PFSK-1 (cell line): Measurements from ENCODE around the gene MT1A.

Experiments used
- FOXP2 ChIP-seq: optimal IDR thresholded peaks from 2 replicates; pipeline ENCODE3; 2011; ENCODE audit warnings: borderline replicate concordance, control low read depth, inconsistent platforms; ENCODE audit not compliant: insufficient read depth; ENCODE audit errors: extremely low read length, extremely low read depth
- POLR2AphosphoS5 ChIP-seq: IDR thresholded peaks from 2 replicates; pipeline ENCODE4 v1.6.1; 2012; ENCODE audit warnings: low read depth, mild to moderate bottlenecking, control low read depth, low read length, moderate library complexity
- SIN3A ChIP-seq: IDR thresholded peaks from 2 replicates; pipeline ENCODE4 v1.6.1; 2012; ENCODE audit warnings: mild to moderate bottlenecking, low read length, moderate library complexity, borderline replicate concordance; ENCODE audit not compliant: insufficient read depth
- TAF1 ChIP-seq: IDR thresholded peaks from 2 replicates; pipeline ENCODE4 v1.6.1; 2012; ENCODE audit warnings: low read length, control low read depth, borderline replicate concordance; ENCODE audit not compliant: insufficient read depth
- TF ChIP-seq, protein P1 (sequence below), 2 experiments: IDR thresholded peaks; 2 replicates each; pipeline versions ENCODE4 v1.6.1 to v1.8.0; 2011 to 2012; ENCODE audit warnings: low read depth in 2 of 2, low read length in 2 of 2, control low read depth in 1 of 2, inconsistent platforms in 1 of 2, mild to moderate bottlenecking in 1 of 2, moderate library complexity in 1 of 2; ENCODE audit not compliant: insufficient read depth in 1 of 2

MT1A gene

DNA sequence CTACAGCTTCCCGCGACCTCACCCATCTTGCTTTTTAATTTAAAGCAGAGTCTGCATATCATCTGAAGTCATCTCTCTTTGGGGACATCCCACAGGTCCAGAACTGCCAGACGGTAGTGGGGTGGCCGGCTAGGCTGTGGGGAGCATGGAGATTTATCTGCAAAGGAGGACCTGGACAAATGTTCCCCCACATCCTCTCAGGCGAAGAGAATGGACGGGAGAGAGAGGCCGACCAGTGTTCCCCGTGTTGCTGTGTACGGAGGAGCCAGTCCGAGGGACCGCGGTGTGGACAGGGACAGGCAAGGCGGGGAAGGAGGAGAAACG is 6.7 kb upstream of the MT1A start:
- TF ChIP-seq POLR2AphosphoS5 (no peak), FOXP2 (no peak), TAF1 (no peak), SIN3A (no peak)
- TF ChIP-seq, protein P1, sequence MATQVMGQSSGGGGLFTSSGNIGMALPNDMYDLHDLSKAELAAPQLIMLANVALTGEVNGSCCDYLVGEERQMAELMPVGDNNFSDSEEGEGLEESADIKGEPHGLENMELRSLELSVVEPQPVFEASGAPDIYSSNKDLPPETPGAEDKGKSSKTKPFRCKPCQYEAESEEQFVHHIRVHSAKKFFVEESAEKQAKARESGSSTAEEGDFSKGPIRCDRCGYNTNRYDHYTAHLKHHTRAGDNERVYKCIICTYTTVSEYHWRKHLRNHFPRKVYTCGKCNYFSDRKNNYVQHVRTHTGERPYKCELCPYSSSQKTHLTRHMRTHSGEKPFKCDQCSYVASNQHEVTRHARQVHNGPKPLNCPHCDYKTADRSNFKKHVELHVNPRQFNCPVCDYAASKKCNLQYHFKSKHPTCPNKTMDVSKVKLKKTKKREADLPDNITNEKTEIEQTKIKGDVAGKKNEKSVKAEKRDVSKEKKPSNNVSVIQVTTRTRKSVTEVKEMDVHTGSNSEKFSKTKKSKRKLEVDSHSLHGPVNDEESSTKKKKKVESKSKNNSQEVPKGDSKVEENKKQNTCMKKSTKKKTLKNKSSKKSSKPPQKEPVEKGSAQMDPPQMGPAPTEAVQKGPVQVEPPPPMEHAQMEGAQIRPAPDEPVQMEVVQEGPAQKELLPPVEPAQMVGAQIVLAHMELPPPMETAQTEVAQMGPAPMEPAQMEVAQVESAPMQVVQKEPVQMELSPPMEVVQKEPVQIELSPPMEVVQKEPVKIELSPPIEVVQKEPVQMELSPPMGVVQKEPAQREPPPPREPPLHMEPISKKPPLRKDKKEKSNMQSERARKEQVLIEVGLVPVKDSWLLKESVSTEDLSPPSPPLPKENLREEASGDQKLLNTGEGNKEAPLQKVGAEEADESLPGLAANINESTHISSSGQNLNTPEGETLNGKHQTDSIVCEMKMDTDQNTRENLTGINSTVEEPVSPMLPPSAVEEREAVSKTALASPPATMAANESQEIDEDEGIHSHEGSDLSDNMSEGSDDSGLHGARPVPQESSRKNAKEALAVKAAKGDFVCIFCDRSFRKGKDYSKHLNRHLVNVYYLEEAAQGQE (IDR thresholded peaks at IDR 0.05; ENCODE audit: insufficient read depth in 1 of 2, low read depth in 2 of 2, low read length in 2 of 2): no peak

DNA sequence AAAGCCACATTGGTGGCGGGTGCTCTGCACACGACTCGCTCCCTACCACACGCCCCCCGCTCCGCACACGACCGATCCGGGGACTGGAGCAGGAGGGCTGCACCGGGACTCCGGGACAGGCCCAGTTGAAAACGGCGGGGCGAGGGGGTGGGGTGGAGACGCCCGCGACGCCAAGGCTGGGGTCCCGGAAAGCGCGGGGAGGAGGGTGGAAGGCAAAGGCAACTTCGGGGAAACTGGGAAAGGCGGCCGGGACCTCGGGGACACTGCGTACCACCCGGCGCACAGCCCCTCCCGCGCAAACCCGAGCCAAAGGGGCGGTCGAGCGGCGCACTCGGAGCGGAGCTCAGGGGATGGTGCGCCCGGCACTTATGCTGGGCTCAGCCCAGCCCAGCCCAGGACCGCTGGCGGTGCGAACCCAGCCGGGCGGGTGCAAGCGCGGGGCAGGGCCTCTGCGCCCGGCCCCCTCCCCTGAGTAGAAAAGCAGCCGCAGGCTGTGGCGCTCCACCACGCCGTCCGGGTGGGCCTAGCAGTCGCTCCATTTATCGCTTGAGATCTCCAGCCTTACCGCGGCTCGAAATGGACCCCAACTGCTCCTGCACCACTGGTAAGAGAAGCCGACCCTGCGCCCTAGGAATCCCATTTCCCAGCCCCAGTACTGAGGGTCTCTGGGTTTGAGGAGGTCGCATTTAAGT is 6.2 kb upstream of the MT1A start, which contains the start of gene MT1M:
Gene MT1M, plus strand, starts transcription at position 504 of the 692 bp plus-strand sequence. Its CDS starts 73 bp downstream, at position 577.
- no peak for TF ChIP-seq TAF1
- no peak for TF ChIP-seq FOXP2
- TF ChIP-seq SIN3A: no peak
- no peak for TF ChIP-seq POLR2AphosphoS5
- TF ChIP-seq, protein P1 (IDR thresholded peaks at IDR 0.05; ENCODE audit: insufficient read depth in 1 of 2, low read depth in 2 of 2, low read length in 2 of 2): no peak

DNA sequence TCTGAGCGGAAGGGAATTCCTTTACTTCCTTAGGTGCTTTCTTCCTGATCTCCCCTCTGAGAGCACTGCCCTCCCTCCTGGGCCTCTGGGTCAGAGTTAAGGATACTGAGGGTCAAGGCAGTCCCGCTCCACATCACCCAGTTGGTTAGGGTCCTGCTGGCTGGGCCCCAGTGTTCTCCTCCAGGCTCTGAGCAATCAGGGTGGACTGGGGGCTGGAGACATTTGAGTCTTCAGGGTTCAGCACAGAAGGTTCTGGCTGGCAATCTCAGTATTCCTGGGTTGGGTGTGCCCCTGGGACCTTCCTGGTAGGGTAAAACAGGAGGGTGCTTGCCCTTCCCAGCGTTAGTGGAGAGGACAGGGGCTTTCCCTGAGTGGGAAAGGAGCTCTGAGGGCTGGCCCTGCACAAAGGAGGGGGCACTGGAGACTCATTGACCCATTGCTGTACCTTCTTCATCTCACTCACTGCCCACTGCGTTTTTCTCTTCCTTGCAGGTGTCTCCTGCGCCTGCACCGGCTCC is 5.6 kb upstream of the MT1A start:
- no peak for TF ChIP-seq TAF1
- TF ChIP-seq, protein P1 (IDR thresholded peaks at IDR 0.05; ENCODE audit: insufficient read depth in 1 of 2, low read depth in 2 of 2, low read length in 2 of 2): no peak
- no peak for TF ChIP-seq SIN3A
- no peak for TF ChIP-seq FOXP2
- no peak for TF ChIP-seq POLR2AphosphoS5

DNA sequence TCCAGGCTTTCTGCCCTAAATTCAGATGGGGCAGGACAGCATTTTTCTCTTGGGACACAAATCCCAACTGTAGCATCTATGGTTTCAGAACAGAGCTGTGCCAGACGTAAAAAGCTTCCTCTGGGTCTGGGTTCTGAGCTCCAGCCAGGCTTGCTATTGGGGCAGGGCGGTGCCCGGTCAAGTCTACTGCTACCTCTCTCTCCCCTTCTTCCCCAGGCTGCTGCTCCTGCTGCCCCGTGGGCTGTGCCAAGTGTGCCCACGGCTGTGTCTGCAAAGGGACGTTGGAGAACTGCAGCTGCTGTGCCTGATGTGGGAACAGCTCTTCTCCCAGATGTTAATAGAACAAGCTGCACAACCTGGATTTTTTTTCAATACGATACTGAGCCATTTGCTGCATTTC is 4.9 kb upstream of the MT1A start:
- TF ChIP-seq, protein P1 (IDR thresholded peaks at IDR 0.05; ENCODE audit: insufficient read depth in 1 of 2, low read depth in 2 of 2, low read length in 2 of 2): no peak
- TF ChIP-seq SIN3A (no peak), FOXP2 (no peak)
